Measurements from ENCODE around the gene ROBO1. TPM values are rescaled to one million over a fixed set of nuclear protein-coding genes. Genes with fewer than 3 reads are reported as not detected.
"Not testable (repeated sequence)": the region's sequence is repeated elsewhere in the genome, so short reads cannot be mapped to it uniquely, and the experiment has no call there.

ROBO1 gene
- total RNA-seq, 1 donor from 2014 or later, result 182 TPM

GRCh38 chr3:79808515-79808914 lies 40.7 kb upstream of the ROBO1 start:
- no peak for DNase-seq (ENCODE audit: extremely low spot score, unreplicated experiment)
- H3K4me3 Mint-ChIP-seq, result no peak overlapping the region
- no peaks in the 10 kb centered on the region for H3K27me3 Mint-ChIP-seq
- no peaks in the 10 kb centered on the region for H3K36me3 Mint-ChIP-seq
- TF ChIP-seq CTCF (conservative IDR thresholded peaks at IDR 0.05), result no peak
- no peaks in the 10 kb centered on the region for H3K4me1 Mint-ChIP-seq (ENCODE audit: unreplicated experiment)
- no peak overlapping the region for H3K27ac Mint-ChIP-seq
- H3K9me3 Mint-ChIP-seq, result no peaks in the 10 kb centered on the region

GRCh38 chr3:79790177-79790576 lies 22.4 kb upstream of the ROBO1 start:
- DNase-seq (ENCODE audit: extremely low spot score, unreplicated experiment); H3K9me3 Mint-ChIP-seq; H3K4me1 Mint-ChIP-seq (ENCODE audit: unreplicated experiment); H3K27me3 Mint-ChIP-seq; H3K4me3 Mint-ChIP-seq; H3K27ac Mint-ChIP-seq; H3K36me3 Mint-ChIP-seq: not testable (repeated sequence)

- no peak overlapping the region for H3K4me3 Mint-ChIP-seq
- H3K27ac Mint-ChIP-seq, result no peak overlapping the region
- DNase-seq (ENCODE audit: extremely low spot score, unreplicated experiment), result no peak
- peaks cover 5% of the 10 kb centered on the region for H3K9me3 Mint-ChIP-seq
- no peaks in the 10 kb centered on the region for H3K36me3 Mint-ChIP-seq
- peaks cover 8% of the 10 kb centered on the region for H3K27me3 Mint-ChIP-seq
- no peak for TF ChIP-seq CTCF (conservative IDR thresholded peaks at IDR 0.05)
- peaks cover 6% of the 10 kb centered on the region for H3K4me1 Mint-ChIP-seq (ENCODE audit: unreplicated experiment)
These were observed 5.5 kb upstream of the ROBO1 start for GRCh38 chr3:79773291-79773690.

GRCh38 chr3:79769229-79769628 lies 1.4 kb upstream of the ROBO1 start:
- no peak for DNase-seq (ENCODE audit: extremely low spot score, unreplicated experiment)
- TF ChIP-seq CTCF (conservative IDR thresholded peaks at IDR 0.05), result no peak
- peaks cover 5% of the 10 kb centered on the region for H3K9me3 Mint-ChIP-seq
- peaks cover 29% of the 10 kb centered on the region for H3K27me3 Mint-ChIP-seq
- H3K36me3 Mint-ChIP-seq, result no peaks in the 10 kb centered on the region
- H3K4me1 Mint-ChIP-seq (ENCODE audit: unreplicated experiment), result peaks cover 11% of the 10 kb centered on the region
- peak overlapping the region; percentile 5 for H3K27ac Mint-ChIP-seq
- H3K4me3 Mint-ChIP-seq, result peak overlapping the region; percentile 53

GRCh38 chr3:79767194-79767904 lies 449 bp downstream of the ROBO1 start:
- DNase-seq (ENCODE audit: extremely low spot score, unreplicated experiment), result no peak
- no peaks in the 10 kb centered on the region for H3K9me3 Mint-ChIP-seq
- peak; percentile 72 for TF ChIP-seq CTCF (conservative IDR thresholded peaks at IDR 0.05)
- no peak overlapping the region for H3K27ac Mint-ChIP-seq
- H3K4me3 Mint-ChIP-seq, result no peak overlapping the region
- H3K27me3 Mint-ChIP-seq, result peaks cover 46% of the 10 kb centered on the region
- H3K4me1 Mint-ChIP-seq (ENCODE audit: unreplicated experiment), result peaks cover 11% of the 10 kb centered on the region
- no peaks in the 10 kb centered on the region for H3K36me3 Mint-ChIP-seq

GRCh38 chr3:79766496-79767193 lies 1.2 kb downstream of the ROBO1 start:
- TF ChIP-seq CTCF (conservative IDR thresholded peaks at IDR 0.05), result no peak
- DNase-seq (ENCODE audit: extremely low spot score, unreplicated experiment), result no peak
- no peak overlapping the region for H3K4me3 Mint-ChIP-seq
- no peaks in the 10 kb centered on the region for H3K9me3 Mint-ChIP-seq
- no peak overlapping the region for H3K27ac Mint-ChIP-seq
- no peaks in the 10 kb centered on the region for H3K36me3 Mint-ChIP-seq
- H3K4me1 Mint-ChIP-seq (ENCODE audit: unreplicated experiment), result peaks cover 11% of the 10 kb centered on the region
- H3K27me3 Mint-ChIP-seq, result peaks cover 46% of the 10 kb centered on the region
